HG03521 (cell line): ENCODE results near the gene ZNF469.

Experiments used
- ATAC-seq: cut with Tn5 transposase; IDR thresholded peaks from one replicate; pipeline ENCODE4 v1.9.1; 2021; ENCODE audit warnings: mild to moderate bottlenecking, moderate library complexity; ENCODE audit not compliant: unreplicated experiment

ZNF469 gene

DNA sequence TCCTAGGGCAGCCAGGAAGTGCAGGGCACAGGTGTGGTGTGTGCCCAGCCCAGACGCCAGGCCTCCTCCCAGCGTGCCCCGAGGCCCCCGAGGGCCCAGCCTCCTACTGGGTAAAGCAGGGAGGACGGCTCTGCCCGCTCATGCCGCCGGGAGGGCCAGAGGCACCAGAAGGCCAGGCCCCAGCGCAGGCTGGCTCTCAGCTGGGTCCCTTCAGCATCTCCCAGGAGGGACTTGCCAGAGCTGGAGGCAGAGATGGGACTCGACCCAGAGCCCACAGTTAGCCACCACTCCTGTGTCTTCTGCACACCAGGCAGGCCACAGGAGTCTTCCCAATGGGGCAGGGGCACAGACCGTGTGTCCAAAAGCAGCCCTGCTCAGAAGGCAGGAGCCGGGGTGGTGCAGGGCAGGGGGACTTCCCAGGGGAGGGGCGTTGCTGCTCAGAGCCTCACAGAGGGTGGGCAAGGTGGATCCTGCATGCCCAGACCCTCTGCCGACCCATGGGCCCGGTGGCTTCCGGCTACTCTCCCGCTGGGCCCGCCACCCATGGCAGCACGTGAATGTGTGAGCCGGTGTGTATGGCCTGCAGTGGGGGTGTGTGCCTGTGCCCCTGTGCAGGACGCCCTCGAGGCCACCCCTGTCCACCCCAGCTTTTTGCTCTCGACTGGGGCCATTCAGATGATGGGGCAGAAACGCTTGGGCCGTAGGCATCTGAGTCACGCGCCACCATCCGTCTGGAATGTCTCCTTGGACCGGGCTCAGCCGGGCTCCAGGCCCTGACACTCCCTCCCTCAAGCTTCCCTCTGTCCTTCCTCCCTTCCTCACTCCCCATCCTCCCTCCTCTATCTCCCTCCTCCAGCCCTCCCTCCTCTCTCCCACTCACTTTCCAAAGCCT is 5.7 kb upstream of the ZNF469 start:
- no peak for ATAC-seq

DNA sequence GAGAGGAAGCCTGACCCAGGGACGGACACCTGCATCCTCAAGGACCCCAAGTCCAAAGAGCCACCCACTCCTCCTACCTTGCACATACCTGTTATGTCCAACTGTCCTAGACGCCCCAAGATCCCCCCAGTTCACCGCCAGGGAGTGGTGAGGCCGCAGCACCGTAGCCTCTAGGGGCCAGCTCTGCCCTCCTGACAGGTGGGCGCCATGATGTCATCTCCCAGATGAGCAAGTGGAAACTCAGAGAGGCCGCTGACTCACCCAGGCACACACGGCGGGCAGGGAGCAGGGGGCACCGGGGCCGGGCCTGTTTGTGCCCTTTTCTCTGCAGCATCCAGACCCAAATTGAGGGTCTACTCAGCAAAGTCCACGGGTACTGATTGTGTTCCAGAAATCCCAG is 4.8 kb upstream of the ZNF469 start:
- no peak for ATAC-seq

DNA sequence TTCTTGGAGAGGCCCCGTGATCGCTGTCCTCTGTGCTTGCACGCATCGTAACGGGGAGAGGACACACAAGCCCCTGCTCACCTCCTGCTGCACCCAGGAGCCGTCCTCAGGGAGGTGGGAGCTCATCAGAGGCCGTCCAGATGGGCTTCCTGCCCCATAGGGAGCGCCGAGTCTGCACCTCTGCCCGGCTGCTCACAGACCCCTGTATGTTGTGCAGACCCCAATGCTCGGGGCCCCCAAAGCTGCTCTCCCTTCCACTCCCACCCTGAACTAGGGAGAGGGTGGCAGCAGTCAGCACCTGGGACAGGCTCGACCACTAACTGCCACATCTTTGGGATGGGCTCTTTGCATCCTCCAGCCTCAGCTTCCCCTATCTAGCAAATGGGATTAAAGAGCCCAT is 4.4 kb upstream of the ZNF469 start:
- ATAC-seq, result no peak

DNA sequence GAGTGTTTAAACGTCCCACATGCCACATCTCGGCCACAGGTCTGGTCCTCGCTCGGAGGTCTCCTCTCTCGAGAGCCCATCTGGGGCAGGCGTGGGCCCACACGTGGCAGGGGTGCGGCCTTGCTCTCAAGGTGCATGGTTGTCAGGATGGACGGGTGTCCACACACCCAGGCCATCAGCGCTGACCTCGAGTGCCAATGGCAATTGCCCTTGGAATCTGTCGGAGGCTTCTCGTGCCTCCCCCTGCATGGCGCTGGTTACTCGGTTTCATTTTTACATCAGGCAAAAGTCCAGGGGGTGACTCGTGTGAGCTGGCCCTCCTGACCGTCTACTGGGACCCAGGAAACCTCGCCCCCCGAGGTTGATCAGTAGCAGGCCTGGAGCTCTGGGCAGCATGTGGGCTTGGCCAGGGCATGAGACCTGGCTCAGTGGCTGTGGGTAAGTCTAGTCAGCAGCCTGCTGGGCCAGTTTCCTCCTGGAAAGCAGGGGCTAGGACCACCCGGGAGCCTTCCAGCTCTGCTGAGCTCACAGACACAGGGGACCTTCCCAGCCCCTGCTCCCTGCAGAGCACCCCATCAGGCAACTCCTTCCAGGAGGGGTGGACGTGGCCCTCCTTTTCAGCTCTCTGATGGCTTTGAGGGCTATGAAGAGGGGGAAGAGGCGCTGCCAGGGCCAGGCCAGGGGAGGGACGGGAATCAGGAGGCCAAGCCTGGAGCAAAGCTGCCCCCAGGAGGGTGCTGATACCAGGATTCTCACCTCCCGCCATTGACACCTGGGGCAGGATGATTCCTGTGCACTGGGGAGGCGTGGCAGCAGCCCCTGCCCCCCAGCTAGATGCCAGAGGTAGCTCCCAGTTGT is 3.7 kb upstream of the ZNF469 start:
- ATAC-seq, result no peak

GRCh38 chr16:88379694-88380040 is 3.1 kb upstream of the ZNF469 start:
- ATAC-seq, result no peak

GRCh38 chr16:88380099-88380498 is 2.7 kb upstream of the ZNF469 start:
- no peak for ATAC-seq

DNA sequence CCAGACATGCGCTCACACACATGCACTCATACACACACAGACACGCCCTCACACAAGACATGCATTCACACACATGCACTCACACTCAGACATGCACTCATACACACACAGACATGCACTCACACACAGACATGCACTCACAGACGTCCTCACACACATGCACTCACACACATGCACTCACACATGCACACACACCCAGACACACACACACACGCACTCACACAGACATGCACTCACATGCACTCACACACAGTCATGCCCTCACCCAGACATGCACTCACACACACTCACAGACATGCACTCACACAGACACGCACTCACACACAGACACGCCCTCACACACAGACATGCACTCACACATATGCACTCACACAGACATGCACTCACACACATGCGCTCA is 2.1 kb upstream of the ZNF469 start:
- no peak for ATAC-seq

DNA sequence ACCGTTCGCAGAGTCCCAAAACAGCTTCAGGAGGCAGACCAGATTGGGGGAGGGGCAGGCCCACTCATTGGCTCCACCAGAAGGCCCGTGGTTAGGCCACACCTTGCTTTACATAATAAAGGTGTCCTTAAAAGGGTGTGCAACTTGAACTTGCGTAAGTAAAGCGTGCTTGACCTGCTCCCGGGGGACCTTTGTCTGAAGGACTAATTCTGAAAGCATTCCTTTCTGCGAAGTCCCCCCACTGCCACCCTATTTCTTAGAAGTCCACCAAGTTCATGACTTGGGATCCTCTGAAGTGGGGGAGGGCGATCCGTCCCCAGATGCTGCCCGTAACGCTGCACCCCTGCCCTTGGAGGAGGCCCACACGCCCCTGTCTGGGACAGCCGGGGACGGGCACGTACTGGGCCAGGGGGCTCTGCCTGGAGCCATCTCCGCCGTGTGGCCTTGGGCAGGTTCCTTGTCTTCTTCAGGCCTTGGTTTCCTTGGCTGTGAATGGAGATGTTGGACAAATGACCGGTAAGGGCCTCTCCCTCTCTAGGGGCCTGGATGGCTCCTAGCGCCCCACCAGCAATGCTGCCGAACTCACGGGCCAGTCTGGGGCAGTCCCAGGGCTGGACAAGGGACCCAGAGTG is 823 bp upstream of the ZNF469 start:
- no peak for ATAC-seq

DNA sequence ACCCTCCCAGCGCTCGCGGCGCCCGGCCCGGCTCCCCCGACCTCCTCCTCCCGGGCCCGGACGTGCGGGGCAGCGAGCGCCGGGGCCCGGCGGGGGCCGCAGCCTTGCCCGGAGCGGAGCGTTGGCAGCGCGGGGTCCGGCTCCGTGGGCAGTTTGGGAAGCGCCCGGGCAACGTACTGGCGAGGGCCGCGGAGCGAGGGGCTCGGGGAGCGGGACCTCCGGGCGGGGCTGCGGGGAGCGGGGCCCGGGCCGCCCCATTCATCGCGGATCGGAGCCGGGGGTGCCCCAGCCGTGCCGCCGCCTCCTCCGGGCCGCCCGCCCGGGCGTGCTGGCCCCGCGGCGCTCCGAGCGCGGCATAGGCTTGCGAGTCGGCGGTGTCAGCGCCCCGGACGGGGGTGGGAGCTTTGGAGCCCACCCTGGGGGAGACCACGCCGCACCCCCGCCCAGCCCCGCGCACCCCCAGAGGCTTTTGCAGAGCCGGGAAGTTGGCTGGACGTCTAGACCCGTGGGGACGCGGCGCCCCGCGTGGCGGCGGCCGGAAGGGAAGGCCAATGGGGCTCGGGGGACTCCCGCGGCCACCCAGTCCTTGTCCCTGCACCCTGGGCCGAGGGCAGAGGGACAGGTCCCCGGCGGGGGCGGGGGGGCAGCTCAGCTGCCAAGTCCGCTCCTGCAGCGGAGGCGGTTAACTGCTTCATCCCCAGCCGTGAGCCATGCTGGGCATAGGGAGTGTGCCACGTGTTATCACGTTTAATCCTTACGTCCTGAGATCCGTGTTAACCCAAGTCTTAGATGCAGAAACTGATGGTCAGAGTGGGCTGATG is 852 bp downstream of the ZNF469 start:
- ATAC-seq, result no peak

- no peak for ATAC-seq
These were observed 1.7 kb downstream of the ZNF469 start for GRCh38 chr16:88384222-88385111.

DNA sequence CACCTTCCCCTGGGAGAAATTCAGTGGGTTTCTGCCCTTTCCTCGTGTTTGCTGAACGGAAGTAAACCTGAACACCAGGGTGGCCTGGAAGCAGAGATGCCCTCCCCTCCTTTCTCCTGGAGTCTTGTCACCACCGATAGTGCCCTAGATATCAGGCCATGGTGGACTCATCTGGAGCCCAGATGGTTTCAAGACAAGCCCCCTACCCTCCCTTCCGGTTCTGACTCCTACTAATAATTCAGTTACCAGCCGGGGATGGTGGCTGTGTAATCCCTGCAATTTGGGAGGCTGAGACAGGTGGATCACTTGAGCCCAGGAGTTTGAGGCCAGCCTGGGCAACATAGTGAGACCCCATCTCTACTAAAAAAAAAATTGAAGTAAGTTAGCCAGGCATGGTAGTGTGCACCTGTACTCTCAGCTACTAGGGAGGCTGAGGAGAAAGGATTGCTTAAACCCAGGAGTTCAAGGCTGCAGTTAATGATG is 2.4 kb downstream of the ZNF469 start:
- no peak for ATAC-seq

DNA sequence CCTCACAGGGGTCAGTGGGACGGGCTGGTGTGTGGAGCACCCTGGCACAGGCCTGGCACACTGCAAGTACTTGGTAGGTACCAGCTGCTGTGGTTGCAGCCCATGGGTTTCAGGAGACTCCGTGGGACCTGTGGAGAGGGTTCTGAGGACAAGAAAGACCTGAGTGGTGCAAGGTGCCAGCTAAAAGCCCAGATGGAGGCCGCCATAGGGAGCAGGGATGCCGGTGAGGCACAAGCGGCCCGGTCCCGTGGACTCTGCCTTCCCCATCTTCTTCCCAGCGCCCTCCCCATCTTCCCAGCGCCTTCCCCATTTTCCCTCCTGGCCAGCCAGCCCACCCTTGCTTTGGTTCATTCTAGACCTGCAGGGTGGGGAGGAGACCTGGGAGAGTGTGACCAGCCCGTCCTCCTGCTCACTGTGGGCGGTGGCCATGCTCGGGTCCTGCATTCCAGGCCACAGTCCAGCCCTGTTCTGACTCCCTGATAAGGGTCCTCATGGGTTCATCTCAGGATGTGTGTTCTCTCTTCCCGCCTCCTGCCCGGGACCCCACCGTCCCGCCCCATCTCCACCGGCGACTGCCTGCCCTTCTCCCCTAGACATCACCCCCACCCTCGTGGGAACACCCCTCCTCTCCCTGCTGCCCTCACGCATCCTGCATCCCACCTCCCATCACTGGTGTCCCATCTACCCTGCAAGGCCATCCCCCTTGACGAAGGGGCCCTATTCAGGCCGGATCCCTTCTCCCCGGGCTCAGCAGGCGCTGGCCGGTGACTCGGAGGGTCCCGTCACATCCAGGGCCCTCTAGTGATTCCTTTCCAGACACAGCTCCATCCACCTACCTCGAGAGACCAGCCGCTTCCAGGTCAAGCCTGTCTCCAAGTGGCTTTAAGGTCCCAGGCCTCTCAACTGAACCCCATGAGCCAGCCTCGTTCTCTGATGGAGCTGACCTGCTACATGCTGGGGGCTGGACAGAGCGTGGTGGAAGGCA is 3.4 kb downstream of the ZNF469 start:
- ATAC-seq, result no peak

DNA sequence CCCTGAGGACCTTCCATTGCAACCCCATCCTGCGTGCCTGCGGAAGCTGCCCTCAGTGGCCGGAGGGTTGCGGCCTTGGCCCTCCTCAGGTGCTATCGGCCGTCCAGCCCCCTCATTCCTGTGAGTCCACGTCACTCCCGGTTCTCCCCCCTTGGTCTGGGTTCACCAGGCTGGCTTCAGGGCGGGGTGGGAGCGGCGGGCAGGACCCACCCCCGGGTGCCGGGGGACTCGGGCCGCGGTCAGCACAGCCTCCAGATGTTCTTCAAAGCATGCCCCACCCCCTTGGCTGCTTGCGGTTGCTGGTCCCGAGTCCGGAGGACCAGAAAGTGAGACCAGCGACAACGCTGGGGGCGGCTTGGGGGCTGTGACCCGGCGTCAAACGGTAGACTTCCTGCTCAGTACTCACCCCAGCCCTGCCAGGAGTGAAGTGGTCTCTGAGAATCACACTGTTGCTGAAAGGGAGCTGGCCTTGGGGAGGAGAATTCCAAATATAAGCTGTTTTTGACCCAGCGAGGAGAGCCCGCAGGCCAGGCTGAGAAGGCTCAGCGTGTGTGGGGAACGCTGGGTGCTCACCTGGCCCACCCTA is 4.5 kb downstream of the ZNF469 start:
- no peak for ATAC-seq

DNA sequence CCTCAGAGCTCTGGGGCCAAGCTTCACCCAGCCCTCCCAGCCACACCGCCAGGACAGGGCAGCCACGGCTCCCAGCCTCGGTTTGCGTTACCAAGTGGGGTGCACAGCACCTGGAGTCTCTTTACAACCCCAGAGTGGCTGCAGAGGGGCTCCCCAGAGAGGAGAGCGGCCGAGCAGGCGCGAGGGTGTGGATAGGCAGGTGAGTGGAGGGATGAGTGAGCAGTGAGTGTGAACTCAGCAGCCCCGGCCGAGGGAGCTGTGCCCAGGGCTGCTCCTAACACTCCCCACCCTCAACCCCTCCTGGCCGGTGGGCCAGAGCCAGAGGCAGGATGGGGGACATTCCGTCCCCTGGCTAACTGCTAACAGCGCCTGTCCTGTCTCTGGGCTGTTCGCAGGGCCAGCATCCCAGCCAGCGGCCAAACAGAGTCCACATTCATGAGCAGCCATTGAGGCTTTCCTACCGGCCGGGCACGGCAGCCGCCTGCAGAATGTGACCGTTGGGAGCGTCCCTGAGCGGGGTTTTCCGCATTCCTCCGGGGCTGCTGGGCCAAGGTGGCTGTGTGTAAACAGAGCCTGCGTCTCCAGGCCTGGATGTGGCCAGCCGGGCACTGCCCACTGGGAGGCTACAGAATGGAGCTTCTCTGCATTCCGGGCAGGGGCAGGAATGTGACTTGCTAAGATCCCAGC is 5.3 kb downstream of the ZNF469 start:
- ATAC-seq, result no peak

DNA sequence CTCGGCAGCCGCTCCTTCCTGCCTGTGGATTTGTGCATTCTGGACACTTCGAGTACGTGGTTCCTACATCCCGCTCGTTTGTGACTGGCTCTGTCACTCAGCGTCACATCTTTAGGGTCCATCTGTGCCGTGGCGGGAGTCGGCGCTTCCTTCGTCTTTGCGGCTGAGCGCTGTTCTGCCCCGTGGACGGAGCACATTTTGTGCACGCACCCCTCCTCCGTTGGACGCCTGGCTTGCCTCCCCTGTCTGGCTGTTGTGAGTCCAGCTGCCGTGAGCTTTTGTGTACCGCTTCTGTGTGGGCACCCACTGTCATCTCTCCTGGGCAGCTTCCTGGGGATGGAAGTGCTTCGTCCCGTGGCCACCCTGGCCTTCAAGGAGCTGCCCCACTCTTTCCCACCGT is 6.4 kb downstream of the ZNF469 start:
- ATAC-seq, result no peak

DNA sequence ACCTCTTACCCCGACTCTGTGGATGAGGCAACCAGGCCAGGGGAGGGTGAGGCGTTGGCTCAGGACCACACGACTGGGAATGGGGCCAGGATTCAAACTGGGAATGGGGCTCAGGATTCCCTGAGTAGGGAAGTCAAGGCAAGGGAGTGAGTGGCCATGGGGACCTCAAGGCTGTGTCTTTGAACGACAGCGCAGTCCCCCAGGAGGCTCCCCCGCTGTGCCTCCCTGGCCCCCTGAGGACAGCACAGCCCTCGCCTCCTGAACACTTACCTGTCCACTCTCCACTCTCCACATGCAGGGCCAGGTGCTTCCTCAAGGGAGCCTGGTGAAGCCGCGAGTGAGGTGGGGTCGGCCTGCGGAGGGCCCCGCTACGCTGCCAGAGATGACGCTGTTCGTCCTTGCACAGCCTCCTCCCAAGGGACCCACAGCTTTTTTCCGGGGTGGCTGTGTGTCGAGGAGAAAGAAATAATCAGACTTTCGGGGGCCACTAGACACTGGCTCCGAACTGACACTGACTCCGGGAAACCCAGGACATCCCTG is 6.9 kb downstream of the ZNF469 start:
- ATAC-seq, result no peak

GRCh38 chr16:88390265-88390664 is 7.5 kb downstream of the ZNF469 start:
- no peak for ATAC-seq
